ENCODE data around the gene CYSLTR2.

The CYSLTR2 gene

DNA sequence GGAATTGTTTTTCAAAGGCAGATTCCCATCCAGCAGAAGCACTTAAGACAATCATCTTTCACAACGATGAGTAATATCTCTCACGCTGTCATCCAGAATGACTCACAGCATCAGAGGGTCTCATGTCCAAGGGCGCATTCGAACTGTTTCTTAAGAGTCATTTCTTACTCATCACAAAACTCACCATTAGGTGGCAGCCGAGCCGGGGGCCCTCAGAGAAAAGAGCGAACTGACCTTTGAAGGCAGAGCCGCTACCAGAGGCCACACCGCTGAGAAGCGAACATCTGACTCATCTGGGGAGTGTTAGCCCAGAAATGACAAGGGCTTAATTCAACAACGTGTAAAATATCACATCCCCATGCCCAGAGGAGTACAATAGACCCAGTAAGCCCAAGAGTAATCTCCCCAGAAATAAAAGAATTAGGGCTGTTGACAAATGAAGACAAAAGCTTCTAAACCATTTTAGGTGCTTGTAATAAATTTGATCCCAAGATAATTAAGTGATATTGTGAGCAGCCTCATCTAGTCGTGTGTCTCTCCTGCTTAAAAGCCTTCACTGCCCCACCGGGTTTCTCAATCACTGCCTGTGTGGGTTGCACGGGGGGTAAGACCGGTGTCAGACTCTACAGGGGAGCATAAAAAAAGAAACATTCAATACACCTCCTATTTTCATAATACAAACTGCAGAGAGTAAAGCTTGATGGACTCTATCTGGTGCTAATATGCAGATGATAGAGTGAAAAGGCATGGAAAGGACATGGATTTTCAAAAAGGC is 96.2 kb downstream of the CYSLTR2 start (continued):
- TF ChIP-seq ZNF48 (tag by site-specific recombination; IDR thresholded peaks at IDR 0.05) (no peak), ZNF624 (tag by site-specific recombination; IDR thresholded peaks at IDR 0.05) (no peak), ZNF366 (tag by site-specific recombination; conservative IDR thresholded peaks at IDR 0.05) (no peak; the same call in none of the 2 replicates), ZNF837 (tag by site-specific recombination; IDR thresholded peaks at IDR 0.05) (no peak), ZNF629 (tag by site-specific recombination; IDR thresholded peaks at IDR 0.05) (peak; percentile 70), ZNF664 (tag by site-specific recombination; IDR thresholded peaks at IDR 0.05) (no peak), ZNF24 (tag by site-specific recombination; IDR thresholded peaks at IDR 0.05) (no peak), BCL11B (tag by site-specific recombination; IDR thresholded peaks at IDR 0.05; ENCODE audit: low read depth) (no peak), KLF16 (tag by site-specific recombination; IDR thresholded peaks at IDR 0.05) (no peak), ZNF555 (tag by site-specific recombination; conservative IDR thresholded peaks at IDR 0.05) (no peak), TCF7L2 (IDR thresholded peaks at IDR 0.05; ENCODE audit: borderline replicate concordance, low read depth, low read length) (no peak), ZNF140 (tag by site-specific recombination; IDR thresholded peaks at IDR 0.05) (no peak), ZNF174 (tag by site-specific recombination; IDR thresholded peaks at IDR 0.05) (no peak), ZNF324 (tag by site-specific recombination; IDR thresholded peaks at IDR 0.05) (peak; percentile 56; the same call in 1 of the 2 replicates), IKZF3 (tag by site-specific recombination; IDR thresholded peaks at IDR 0.05) (no peak), ZFP41 (tag by site-specific recombination; IDR thresholded peaks at IDR 0.05; ENCODE audit: borderline replicate concordance) (no peak)
- TF ChIP-seq, protein P1, sequence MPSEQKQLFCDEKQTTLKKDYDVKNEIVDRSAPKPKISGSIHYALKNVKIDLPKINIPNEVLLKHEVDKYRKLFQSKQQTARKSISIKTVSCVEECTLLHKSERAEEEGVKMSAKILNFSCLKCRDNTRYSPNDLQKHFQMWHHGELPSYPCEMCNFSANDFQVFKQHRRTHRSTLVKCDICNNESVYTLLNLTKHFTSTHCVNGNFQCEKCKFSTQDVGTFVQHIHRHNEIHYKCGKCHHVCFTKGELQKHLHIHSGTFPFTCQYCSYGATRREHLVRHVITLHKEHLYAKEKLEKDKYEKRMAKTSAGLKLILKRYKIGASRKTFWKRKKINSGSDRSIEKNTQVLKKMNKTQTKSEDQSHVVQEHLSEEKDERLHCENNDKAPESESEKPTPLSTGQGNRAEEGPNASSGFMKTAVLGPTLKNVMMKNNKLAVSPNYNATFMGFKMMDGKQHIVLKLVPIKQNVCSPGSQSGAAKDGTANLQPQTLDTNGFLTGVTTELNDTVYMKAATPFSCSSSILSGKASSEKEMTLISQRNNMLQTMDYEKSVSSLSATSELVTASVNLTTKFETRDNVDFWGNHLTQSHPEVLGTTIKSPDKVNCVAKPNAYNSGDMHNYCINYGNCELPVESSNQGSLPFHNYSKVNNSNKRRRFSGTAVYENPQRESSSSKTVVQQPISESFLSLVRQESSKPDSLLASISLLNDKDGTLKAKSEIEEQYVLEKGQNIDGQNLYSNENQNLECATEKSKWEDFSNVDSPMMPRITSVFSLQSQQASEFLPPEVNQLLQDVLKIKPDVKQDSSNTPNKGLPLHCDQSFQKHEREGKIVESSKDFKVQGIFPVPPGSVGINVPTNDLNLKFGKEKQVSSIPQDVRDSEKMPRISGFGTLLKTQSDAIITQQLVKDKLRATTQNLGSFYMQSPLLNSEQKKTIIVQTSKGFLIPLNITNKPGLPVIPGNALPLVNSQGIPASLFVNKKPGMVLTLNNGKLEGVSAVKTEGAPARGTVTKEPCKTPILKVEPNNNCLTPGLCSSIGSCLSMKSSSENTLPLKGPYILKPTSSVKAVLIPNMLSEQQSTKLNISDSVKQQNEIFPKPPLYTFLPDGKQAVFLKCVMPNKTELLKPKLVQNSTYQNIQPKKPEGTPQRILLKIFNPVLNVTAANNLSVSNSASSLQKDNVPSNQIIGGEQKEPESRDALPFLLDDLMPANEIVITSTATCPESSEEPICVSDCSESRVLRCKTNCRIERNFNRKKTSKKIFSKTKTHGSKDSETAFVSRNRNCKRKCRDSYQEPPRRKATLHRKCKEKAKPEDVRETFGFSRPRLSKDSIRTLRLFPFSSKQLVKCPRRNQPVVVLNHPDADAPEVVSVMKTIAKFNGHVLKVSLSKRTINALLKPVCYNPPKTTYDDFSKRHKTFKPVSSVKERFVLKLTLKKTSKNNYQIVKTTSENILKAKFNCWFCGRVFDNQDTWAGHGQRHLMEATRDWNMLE (tag by site-specific recombination; conservative IDR thresholded peaks at IDR 0.05; ENCODE audit: low read depth): no peak
- TF ChIP-seq, protein P2, sequence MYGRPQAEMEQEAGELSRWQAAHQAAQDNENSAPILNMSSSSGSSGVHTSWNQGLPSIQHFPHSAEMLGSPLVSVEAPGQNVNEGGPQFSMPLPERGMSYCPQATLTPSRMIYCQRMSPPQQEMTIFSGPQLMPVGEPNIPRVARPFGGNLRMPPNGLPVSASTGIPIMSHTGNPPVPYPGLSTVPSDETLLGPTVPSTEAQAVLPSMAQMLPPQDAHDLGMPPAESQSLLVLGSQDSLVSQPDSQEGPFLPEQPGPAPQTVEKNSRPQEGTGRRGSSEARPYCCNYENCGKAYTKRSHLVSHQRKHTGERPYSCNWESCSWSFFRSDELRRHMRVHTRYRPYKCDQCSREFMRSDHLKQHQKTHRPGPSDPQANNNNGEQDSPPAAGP (tag by site-specific recombination; IDR thresholded peaks at IDR 0.05): peak; percentile 61; the same call in 1 of the 2 replicates
- TF ChIP-seq, protein P3, sequence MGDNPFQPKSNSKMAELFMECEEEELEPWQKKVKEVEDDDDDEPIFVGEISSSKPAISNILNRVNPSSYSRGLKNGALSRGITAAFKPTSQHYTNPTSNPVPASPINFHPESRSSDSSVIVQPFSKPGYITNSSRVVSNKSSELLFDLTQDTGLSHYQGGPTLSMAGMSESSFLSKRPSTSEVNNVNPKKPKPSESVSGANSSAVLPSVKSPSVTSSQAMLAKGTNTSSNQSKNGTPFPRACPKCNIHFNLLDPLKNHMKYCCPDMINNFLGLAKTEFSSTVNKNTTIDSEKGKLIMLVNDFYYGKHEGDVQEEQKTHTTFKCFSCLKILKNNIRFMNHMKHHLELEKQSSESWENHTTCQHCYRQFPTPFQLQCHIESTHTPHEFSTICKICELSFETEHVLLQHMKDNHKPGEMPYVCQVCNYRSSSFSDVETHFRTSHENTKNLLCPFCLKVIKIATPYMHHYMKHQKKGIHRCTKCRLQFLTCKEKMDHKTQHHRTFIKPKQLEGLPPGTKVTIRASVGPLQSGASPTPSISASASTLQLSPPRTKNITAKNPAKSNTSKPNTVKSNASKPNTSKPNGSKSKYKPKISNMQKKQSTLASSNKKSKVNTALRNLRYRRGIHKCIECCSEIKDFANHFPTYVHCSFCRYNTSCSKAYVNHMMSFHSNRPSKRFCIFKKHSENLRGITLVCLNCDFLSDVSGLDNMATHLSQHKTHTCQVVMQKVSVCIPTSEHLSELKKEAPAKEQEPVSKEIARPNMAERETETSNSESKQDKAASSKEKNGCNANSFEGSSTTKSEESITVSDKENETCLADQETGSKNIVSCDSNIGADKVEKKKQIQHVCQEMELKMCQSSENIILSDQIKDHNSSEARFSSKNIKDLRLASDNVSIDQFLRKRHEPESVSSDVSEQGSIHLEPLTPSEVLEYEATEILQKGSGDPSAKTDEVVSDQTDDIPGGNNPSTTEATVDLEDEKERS (tag by site-specific recombination; IDR thresholded peaks at IDR 0.05): 0 out of 2 replicates have a peak, but pooled peaks have one; percentile 23
- TF ChIP-seq, protein P4, sequence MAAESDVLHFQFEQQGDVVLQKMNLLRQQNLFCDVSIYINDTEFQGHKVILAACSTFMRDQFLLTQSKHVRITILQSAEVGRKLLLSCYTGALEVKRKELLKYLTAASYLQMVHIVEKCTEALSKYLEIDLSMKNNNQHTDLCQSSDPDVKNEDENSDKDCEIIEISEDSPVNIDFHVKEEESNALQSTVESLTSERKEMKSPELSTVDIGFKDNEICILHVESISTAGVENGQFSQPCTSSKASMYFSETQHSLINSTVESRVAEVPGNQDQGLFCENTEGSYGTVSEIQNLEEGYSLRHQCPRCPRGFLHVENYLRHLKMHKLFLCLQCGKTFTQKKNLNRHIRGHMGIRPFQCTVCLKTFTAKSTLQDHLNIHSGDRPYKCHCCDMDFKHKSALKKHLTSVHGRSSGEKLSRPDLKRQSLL (tag by site-specific recombination; IDR thresholded peaks at IDR 0.05): no peak
- TF ChIP-seq, protein P5, sequence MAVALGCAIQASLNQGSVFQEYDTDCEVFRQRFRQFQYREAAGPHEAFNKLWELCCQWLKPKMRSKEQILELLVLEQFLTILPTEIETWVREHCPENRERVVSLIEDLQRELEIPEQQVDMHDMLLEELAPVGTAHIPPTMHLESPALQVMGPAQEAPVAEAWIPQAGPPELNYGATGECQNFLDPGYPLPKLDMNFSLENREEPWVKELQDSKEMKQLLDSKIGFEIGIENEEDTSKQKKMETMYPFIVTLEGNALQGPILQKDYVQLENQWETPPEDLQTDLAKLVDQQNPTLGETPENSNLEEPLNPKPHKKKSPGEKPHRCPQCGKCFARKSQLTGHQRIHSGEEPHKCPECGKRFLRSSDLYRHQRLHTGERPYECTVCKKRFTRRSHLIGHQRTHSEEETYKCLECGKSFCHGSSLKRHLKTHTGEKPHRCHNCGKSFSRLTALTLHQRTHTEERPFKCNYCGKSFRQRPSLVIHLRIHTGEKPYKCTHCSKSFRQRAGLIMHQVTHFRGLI (tag by site-specific recombination; IDR thresholded peaks at IDR 0.05): no peak
- TF ChIP-seq, protein P6, sequence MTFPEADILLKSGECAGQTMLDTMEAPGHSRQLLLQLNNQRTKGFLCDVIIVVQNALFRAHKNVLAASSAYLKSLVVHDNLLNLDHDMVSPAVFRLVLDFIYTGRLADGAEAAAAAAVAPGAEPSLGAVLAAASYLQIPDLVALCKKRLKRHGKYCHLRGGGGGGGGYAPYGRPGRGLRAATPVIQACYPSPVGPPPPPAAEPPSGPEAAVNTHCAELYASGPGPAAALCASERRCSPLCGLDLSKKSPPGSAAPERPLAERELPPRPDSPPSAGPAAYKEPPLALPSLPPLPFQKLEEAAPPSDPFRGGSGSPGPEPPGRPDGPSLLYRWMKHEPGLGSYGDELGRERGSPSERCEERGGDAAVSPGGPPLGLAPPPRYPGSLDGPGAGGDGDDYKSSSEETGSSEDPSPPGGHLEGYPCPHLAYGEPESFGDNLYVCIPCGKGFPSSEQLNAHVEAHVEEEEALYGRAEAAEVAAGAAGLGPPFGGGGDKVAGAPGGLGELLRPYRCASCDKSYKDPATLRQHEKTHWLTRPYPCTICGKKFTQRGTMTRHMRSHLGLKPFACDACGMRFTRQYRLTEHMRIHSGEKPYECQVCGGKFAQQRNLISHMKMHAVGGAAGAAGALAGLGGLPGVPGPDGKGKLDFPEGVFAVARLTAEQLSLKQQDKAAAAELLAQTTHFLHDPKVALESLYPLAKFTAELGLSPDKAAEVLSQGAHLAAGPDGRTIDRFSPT (tag by site-specific recombination; IDR thresholded peaks at IDR 0.05): peak; percentile 91
- TF ChIP-seq, protein P7, sequence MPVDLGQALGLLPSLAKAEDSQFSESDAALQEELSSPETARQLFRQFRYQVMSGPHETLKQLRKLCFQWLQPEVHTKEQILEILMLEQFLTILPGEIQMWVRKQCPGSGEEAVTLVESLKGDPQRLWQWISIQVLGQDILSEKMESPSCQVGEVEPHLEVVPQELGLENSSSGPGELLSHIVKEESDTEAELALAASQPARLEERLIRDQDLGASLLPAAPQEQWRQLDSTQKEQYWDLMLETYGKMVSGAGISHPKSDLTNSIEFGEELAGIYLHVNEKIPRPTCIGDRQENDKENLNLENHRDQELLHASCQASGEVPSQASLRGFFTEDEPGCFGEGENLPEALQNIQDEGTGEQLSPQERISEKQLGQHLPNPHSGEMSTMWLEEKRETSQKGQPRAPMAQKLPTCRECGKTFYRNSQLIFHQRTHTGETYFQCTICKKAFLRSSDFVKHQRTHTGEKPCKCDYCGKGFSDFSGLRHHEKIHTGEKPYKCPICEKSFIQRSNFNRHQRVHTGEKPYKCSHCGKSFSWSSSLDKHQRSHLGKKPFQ (tag by site-specific recombination; IDR thresholded peaks at IDR 0.05): no peak

Data from HEK293 (cell line).